Loucy (cell line): ENCODE data around the gene ECSCR.

Source experiments
- EZH2phosphoT487 ChIP-seq: fragments of 200-600 bp; IDR thresholded peaks from 2 replicates; pipeline ENCODE4 v1.6.1; 2018; ENCODE audit warnings: antibody characterized with exemption, mild to moderate bottlenecking, moderate library complexity, borderline replicate concordance
- TF ChIP-seq, protein P1 (sequence below): fragments of 200-600 bp; sonication (generic); conservative IDR thresholded peaks from 2 replicates; pipeline ENCODE4 v1.5.1; 2014; ENCODE audit warnings: mild to moderate bottlenecking, antibody characterized with exemption, low read length

DNA sequence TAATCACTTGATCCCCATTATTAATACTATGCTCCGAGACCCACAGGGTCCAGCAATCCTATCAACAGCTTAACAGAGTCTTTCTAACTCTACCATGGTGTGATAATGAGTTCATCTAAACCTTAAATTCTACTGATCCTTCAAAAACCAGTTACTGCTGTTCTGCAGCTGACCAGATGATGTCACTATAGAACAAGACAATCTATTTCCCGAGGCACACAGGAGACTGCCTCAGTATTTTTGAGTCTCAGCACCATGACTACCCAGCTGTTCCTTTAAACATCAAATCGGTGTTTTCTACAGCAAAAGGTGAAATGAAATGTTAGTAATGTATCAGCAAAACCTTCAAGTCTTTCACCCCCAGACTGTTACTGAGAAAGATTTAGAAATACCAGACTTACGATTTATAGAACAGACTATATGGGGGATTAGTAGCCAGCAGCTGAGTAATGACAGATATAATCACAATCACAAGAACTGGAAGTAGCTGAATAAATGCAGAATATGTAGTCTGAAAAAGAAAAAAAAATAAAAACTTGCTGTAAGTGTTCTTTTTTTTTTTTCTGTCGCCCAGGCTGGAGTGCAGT lies 40.1 kb downstream of the ECSCR start:
- TF ChIP-seq, protein P1, sequence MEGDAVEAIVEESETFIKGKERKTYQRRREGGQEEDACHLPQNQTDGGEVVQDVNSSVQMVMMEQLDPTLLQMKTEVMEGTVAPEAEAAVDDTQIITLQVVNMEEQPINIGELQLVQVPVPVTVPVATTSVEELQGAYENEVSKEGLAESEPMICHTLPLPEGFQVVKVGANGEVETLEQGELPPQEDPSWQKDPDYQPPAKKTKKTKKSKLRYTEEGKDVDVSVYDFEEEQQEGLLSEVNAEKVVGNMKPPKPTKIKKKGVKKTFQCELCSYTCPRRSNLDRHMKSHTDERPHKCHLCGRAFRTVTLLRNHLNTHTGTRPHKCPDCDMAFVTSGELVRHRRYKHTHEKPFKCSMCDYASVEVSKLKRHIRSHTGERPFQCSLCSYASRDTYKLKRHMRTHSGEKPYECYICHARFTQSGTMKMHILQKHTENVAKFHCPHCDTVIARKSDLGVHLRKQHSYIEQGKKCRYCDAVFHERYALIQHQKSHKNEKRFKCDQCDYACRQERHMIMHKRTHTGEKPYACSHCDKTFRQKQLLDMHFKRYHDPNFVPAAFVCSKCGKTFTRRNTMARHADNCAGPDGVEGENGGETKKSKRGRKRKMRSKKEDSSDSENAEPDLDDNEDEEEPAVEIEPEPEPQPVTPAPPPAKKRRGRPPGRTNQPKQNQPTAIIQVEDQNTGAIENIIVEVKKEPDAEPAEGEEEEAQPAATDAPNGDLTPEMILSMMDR, result peak; percentile 99
- no peak for TF ChIP-seq EZH2phosphoT487
